Osteoblast (primary cell): ENCODE results near the gene ADARB2. TPM values are rescaled to one million over a fixed set of nuclear protein-coding genes. Genes with fewer than 3 reads are reported as not detected.
A peak's percentile ranks its signal among the peaks of the same experiment; 100 is the strongest.

Source experiments
- DNase-seq: peaks from one replicate; pipeline ENCODE4 v3.0.0; 2011; ENCODE audit warnings: low spot score, mixed read lengths; ENCODE audit not compliant: insufficient read length; ENCODE audit errors: missing footprints
- H2AFZ ChIP-seq: 2 replicates; pipeline ENCODE4 v1.6.0; 2011; ENCODE audit warnings: mild to moderate bottlenecking, low read length
- H3K27ac ChIP-seq: 2 replicates; pipeline ENCODE4 v1.5.1; 2011; ENCODE audit warnings: mild to moderate bottlenecking, low read depth, low read length, moderate library complexity
- H3K27me3 ChIP-seq: 2 replicates; pipeline ENCODE4 v1.6.0; 2012; ENCODE audit warnings: mild to moderate bottlenecking, control low read depth, inconsistent platforms, low read length, moderate library complexity; ENCODE audit not compliant: insufficient read depth
- H3K36me3 ChIP-seq: 2 replicates; pipeline ENCODE4 v1.5.1; 2011; ENCODE audit warnings: mild to moderate bottlenecking, low read length, control low read depth, moderate library complexity; ENCODE audit not compliant: insufficient read depth
- H3K4me1 ChIP-seq: 2 replicates; pipeline ENCODE4 v1.5.1; 2011; ENCODE audit warnings: mild to moderate bottlenecking, low read length, control low read depth, moderate library complexity; ENCODE audit not compliant: insufficient read depth
- H3K4me2 ChIP-seq: 2 replicates; pipeline ENCODE4 v1.6.0; 2011; ENCODE audit warnings: mild to moderate bottlenecking, low read length; ENCODE audit not compliant: insufficient read depth
- H3K4me3 ChIP-seq: fragments of 200-600 bp; sonication (generic); 3 replicates; pipeline ENCODE4 v1.5.1; 2012; ENCODE audit warnings: mild to moderate bottlenecking, low read length, inconsistent platforms; ENCODE audit not compliant: insufficient read depth
- H3K79me2 ChIP-seq: 2 replicates; pipeline ENCODE4 v1.6.0; 2012; ENCODE audit warnings: mild to moderate bottlenecking, low read length, control low read depth, inconsistent platforms; ENCODE audit not compliant: insufficient read depth
- H3K9me3 ChIP-seq: 2 replicates; pipeline ENCODE4 v1.5.1; 2011; ENCODE audit warnings: low read depth, low read length, control low read depth
- H4K20me1 ChIP-seq: 2 replicates; pipeline ENCODE4 v1.6.0; 2012; ENCODE audit warnings: mild to moderate bottlenecking, low read length, control low read depth; ENCODE audit not compliant: insufficient read depth
- total RNA-seq: library from RNA; depleted of rRNA; stranded (reverse); fragments of >200 nt; gene quantifications from 2 replicates; pipeline ENCODE4 v1.2.3, GENCODE V29; 2012
- TF ChIP-seq, protein P1 (sequence below): IDR thresholded peaks from 2 replicates; pipeline ENCODE4 v1.5.1; 2011; ENCODE audit warnings: mild to moderate bottlenecking, low read depth, low read length, moderate library complexity; ENCODE audit errors: extremely low read depth

Gene ADARB2
- total RNA-seq, 1 donor: not detected

DNA sequence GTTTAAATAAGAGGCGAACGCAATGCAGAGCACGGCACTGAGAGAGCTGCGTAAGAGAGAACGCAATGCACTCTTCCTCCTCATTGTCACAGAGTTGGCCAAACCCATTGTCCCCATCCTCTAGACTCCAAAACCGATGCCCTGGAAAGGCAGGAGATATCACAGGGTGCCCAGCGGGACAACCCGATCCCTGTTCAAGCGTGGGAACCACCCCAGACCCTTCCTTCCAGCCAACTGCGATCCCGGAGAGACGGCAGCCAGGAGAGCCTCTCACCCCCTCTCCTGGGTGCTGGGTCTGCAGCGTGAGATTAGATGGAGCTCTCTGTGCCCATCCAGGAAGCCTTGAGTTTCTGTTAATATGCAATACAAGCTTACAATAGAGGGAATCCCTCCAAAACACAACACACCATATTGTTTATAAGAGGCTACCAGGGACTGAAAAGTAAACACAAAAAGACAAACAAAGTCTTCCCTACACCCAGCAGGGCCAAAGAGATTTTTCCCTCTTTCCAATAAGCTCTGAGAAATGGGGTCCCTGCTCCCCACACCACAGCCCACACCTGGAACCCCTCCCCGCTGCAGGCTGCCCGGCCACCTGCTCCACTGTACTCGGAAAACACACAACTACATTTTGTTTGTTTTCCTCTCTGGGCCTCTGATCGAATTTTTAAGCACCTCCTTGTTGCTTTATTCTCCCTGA lies 187.6 kb downstream of the ADARB2 start:
- Histone ChIP-seq H2AFZ (no peak overlapping the region), H3K4me3 (no peak overlapping the region), H4K20me1 (no peaks in the 10 kb centered on the region), H3K79me2 (no peaks in the 10 kb centered on the region), H3K27me3 (no peaks in the 10 kb centered on the region), H3K4me1 (no peaks in the 10 kb centered on the region), H3K27ac (no peak overlapping the region), H3K9me3 (no peaks in the 10 kb centered on the region), H3K4me2 (no peak overlapping the region), H3K36me3 (no peaks in the 10 kb centered on the region)
- TF ChIP-seq, protein P1, sequence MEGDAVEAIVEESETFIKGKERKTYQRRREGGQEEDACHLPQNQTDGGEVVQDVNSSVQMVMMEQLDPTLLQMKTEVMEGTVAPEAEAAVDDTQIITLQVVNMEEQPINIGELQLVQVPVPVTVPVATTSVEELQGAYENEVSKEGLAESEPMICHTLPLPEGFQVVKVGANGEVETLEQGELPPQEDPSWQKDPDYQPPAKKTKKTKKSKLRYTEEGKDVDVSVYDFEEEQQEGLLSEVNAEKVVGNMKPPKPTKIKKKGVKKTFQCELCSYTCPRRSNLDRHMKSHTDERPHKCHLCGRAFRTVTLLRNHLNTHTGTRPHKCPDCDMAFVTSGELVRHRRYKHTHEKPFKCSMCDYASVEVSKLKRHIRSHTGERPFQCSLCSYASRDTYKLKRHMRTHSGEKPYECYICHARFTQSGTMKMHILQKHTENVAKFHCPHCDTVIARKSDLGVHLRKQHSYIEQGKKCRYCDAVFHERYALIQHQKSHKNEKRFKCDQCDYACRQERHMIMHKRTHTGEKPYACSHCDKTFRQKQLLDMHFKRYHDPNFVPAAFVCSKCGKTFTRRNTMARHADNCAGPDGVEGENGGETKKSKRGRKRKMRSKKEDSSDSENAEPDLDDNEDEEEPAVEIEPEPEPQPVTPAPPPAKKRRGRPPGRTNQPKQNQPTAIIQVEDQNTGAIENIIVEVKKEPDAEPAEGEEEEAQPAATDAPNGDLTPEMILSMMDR: no peak
- peak; percentile 58 for DNase-seq

- TF ChIP-seq, protein P1: no peak
- Histone ChIP-seq H3K9me3 (no peaks in the 10 kb centered on the region), H4K20me1 (no peaks in the 10 kb centered on the region), H2AFZ (no peak overlapping the region), H3K4me1 (no peaks in the 10 kb centered on the region), H3K27ac (no peak overlapping the region), H3K27me3 (no peaks in the 10 kb centered on the region), H3K36me3 (no peaks in the 10 kb centered on the region), H3K4me3 (no peak overlapping the region), H3K79me2 (no peaks in the 10 kb centered on the region), H3K4me2 (no peak overlapping the region)
- peak; percentile 58 for DNase-seq
Measured at GRCh38 chr10:1548596-1548995, 188.7 kb downstream of the ADARB2 start.

DNA sequence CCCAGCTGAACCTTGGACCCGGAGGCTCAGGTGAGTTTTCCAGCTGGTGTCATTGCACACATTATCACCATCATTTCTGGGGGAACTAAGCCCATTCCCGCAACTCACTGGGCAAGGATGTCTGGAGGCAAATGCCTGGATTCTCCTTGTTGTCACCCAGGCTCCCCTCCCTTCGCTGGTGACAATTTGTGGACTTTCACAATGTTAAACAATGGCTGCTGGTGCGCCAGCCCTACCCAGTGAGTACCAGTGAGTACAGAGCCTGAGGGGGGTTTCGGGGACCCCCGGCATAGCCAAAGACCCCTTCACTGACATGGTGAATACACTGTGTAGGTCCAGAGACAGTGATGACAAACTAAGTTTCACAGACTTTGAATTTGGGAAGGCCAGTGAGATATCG lies 189.2 kb downstream of the ADARB2 start:
- no peaks in the 10 kb centered on the region for H3K4me1 ChIP-seq
- H3K4me2 ChIP-seq: no peak overlapping the region
- peak; percentile 58 for DNase-seq
- no peak overlapping the region for H2AFZ ChIP-seq
- no peaks in the 10 kb centered on the region for H3K79me2 ChIP-seq
- H3K9me3 ChIP-seq: no peaks in the 10 kb centered on the region
- H3K36me3 ChIP-seq: no peaks in the 10 kb centered on the region
- no peak overlapping the region for H3K27ac ChIP-seq
- H3K27me3 ChIP-seq: no peaks in the 10 kb centered on the region
- no peaks in the 10 kb centered on the region for H4K20me1 ChIP-seq
- TF ChIP-seq, protein P1: no peak
- no peak overlapping the region for H3K4me3 ChIP-seq

- H3K4me2 ChIP-seq: no peak overlapping the region
- H2AFZ ChIP-seq: no peak overlapping the region
- H3K4me1 ChIP-seq: no peaks in the 10 kb centered on the region
- no peak overlapping the region for H3K27ac ChIP-seq
- no peak overlapping the region for H3K4me3 ChIP-seq
- H4K20me1 ChIP-seq: no peaks in the 10 kb centered on the region
- DNase-seq: peak; percentile 48
- H3K79me2 ChIP-seq: no peaks in the 10 kb centered on the region
- H3K27me3 ChIP-seq: no peaks in the 10 kb centered on the region
- H3K9me3 ChIP-seq: no peaks in the 10 kb centered on the region
- H3K36me3 ChIP-seq: no peaks in the 10 kb centered on the region
- TF ChIP-seq, protein P1: no peak
Measured at GRCh38 chr10:1546431-1547110, 190.8 kb downstream of the ADARB2 start.
